Endothelial cell of umbilical vein (primary cell): ENCODE results near the gene CADPS. TPM values are rescaled to one million over a fixed set of nuclear protein-coding genes. Genes with fewer than 3 reads are reported as not detected.

Experiments used
- BruUV-seq: library from RNA; stranded (reverse); fragments of 400-500 nt; replicated peaks from 2 replicates; lab custom pipeline; 2021; lab: Mats Ljungman, UMichigan
- CTCF ChIA-PET: fragments of 300-600, 350-600 bp; sonication (Branson Sonifier 250); formaldehyde crosslinking; loops from one replicate; lab custom pipeline; 2021; ENCODE audit warnings: antibody characterized with exemption, inconsistent platforms; lab: Charles Lee
- POLR2A ChIA-PET: fragments of 300-600, 350-600 bp; sonication (Branson Sonifier 250); formaldehyde crosslinking; loops from one replicate; lab custom pipeline; 2021; ENCODE audit warnings: antibody characterized with exemption, inconsistent platforms; lab: Charles Lee
- DNase-seq: peaks from one replicate; pipeline ENCODE4 v3.0.0-alpha.2; 2011; ENCODE audit warnings: low read depth, low spot score
- FAIRE-seq: peaks from 2 replicates; lab custom pipeline; 2011; peaks lifted over from hg19 to GRCh38; lab: Jason Lieb, UNC
- H2AFZ ChIP-seq: 2 replicates; pipeline ENCODE4 v1.6.0; 2012; ENCODE audit warnings: low read depth, low read length, control low read depth, inconsistent platforms
- H3K27ac ChIP-seq: 2 replicates; pipeline ENCODE4 v1.5.1; 2011; ENCODE audit warnings: low read depth, mild to moderate bottlenecking, control low read depth, low read length, moderate library complexity; ENCODE audit not compliant: insufficient read depth
- H3K27me3 ChIP-seq, 2 experiments: 2 replicates each; pipeline versions ENCODE4 v1.6.0 to v1.6.1; 2011; ENCODE audit warnings: low read length in 2 of 2, mixed read lengths in 1 of 2; ENCODE audit not compliant: control insufficient read depth in 2 of 2, insufficient read depth in 2 of 2
- H3K36me3 ChIP-seq, 2 experiments: 2 replicates in 1 of 2; 3 replicates in 1 of 2; pipeline ENCODE4 v1.5.1; 2011; ENCODE audit warnings: low read length in 2 of 2, mild to moderate bottlenecking in 1 of 2, moderate library complexity in 1 of 2; ENCODE audit not compliant: control insufficient read depth in 2 of 2, insufficient read depth in 2 of 2; ENCODE audit errors: extremely low read depth in 1 of 2
- H3K4me1 ChIP-seq: 3 replicates; pipeline ENCODE4 v1.5.1; 2011; ENCODE audit warnings: mild to moderate bottlenecking, low read length; ENCODE audit not compliant: control insufficient read depth, insufficient read depth; ENCODE audit errors: extremely low read depth
- H3K4me2 ChIP-seq: 2 replicates; pipeline ENCODE4 v1.6.1; 2011; ENCODE audit warnings: low read length, control low read depth, mixed read lengths; ENCODE audit not compliant: insufficient read depth
- H3K4me3 ChIP-seq, 3 experiments: fragments of 200-600 bp in 1 of 3; sonication (generic), shearing (Covaris generic) in 1 of 3; replicated peaks in 1 of 3; 2 replicates each; pipeline ENCODE4 v1.5.1; 2011 to 2016; ENCODE audit warnings: control low read depth in 3 of 3, low read length in 3 of 3, mild to moderate bottlenecking in 2 of 3, inconsistent platforms in 1 of 3, low read depth in 1 of 3, moderate library complexity in 1 of 3; ENCODE audit not compliant: insufficient read depth in 1 of 3
- H3K79me2 ChIP-seq: 2 replicates; pipeline ENCODE4 v1.6.0; 2012; ENCODE audit warnings: low read length, inconsistent platforms; ENCODE audit not compliant: control insufficient read depth, insufficient read depth
- H3K9ac ChIP-seq: replicated peaks from 2 replicates; pipeline ENCODE3; 2011; ENCODE audit warnings: low read length, control low read depth; ENCODE audit not compliant: insufficient read depth; ENCODE audit errors: extremely low read depth
- H3K9me1 ChIP-seq: replicated peaks from 3 replicates; pipeline ENCODE4 v1.6.0; 2011; ENCODE audit warnings: mild to moderate bottlenecking, low read length; ENCODE audit not compliant: control insufficient read depth, insufficient read depth; ENCODE audit errors: extremely low read depth
- H3K9me3 ChIP-seq: replicated peaks from 2 replicates; pipeline ENCODE4 v1.5.1; 2012; ENCODE audit warnings: low read length, inconsistent platforms; ENCODE audit not compliant: control insufficient read depth, insufficient read depth
- H4K20me1 ChIP-seq: replicated peaks from 2 replicates; pipeline ENCODE3; 2011; ENCODE audit warnings: mild to moderate bottlenecking, low read length; ENCODE audit not compliant: control insufficient read depth, insufficient read depth; ENCODE audit errors: extremely low read depth
- EZH2 ChIP-seq: IDR thresholded peaks from 2 replicates; pipeline ENCODE4 v1.6.1; 2012; ENCODE audit warnings: borderline replicate concordance, low read depth, mild to moderate bottlenecking, moderate library complexity, low read length, inconsistent platforms; ENCODE audit not compliant: severe bottlenecking
- FOS ChIP-seq: IDR thresholded peaks from 2 replicates; pipeline ENCODE4 v1.6.1; 2011; ENCODE audit warnings: mild to moderate bottlenecking, low read length, moderate library complexity, borderline replicate concordance; ENCODE audit not compliant: insufficient read depth
- GATA2 ChIP-seq: IDR thresholded peaks from 2 replicates; pipeline ENCODE4 v1.7.0; 2011; ENCODE audit warnings: low read depth, mild to moderate bottlenecking, moderate library complexity, mixed read lengths, low read length; ENCODE audit not compliant: insufficient read length, insufficient read depth
- JUN ChIP-seq: IDR thresholded peaks from 2 replicates; pipeline ENCODE4 v1.6.1; 2011; ENCODE audit warnings: borderline replicate concordance, low read depth; ENCODE audit not compliant: insufficient read length, insufficient read depth
- MYC ChIP-seq: IDR thresholded peaks from one replicate; pipeline ENCODE4 v1.6.1; 2011; ENCODE audit warnings: mild to moderate bottlenecking, low read depth, low read length
- POLR2A ChIP-seq: IDR thresholded peaks from 2 replicates; pipeline ENCODE4 v1.6.1; 2012; ENCODE audit warnings: low read depth, mild to moderate bottlenecking, control low read depth, low read length
- POLR2AphosphoS5 ChIP-seq: IDR thresholded peaks from 2 replicates; pipeline ENCODE4 v1.6.1; 2012; ENCODE audit warnings: low read depth, mild to moderate bottlenecking, control low read depth, low read length, moderate library complexity; ENCODE audit not compliant: insufficient read depth
- dilution Hi-C: fragments of 300-500 bp; cut with MboI; formaldehyde crosslinking; loops from one replicate; pipeline ENCODE4 v1.15.0; 2019; ENCODE audit warnings: low sequenced_read_pairs; ENCODE audit not compliant: extremely low pct_ligation_motif_present
- intact Hi-C: fragments of 100-400 bp; cut with micrococcal nuclease; formaldehyde crosslinking; loops from one replicate; pipeline ENCODE4 v1.10.0; 2022
- polyA plus RNA-seq, 4 experiments: library from polyadenylated mRNA; depleted of rRNA in 3 of 4; stranded (reverse) in 3 of 4; unstranded in 1 of 4; fragments of >200 nt; gene quantifications; 2 replicates each; pipeline versions ENCODE4 v1.2.1 to v1.2.3, GENCODE V29; 2011 to 2012; ENCODE audit warnings: missing spikeins in 1 of 4
- total RNA-seq: library from RNA; stranded (reverse); gene quantifications from 2 replicates; pipeline ENCODE4 v1.2.3, GENCODE V29; 2021
- TF ChIP-seq, protein P1 (sequence below): IDR thresholded peaks from 2 replicates; pipeline ENCODE4 v1.6.1; 2011; ENCODE audit not compliant: insufficient read depth, insufficient read length
- TF ChIP-seq, protein P2 (sequence below), 2 donors: IDR thresholded peaks; 1 replicate in 1 of 2; 2 replicates in 1 of 2; pipeline ENCODE4 v1.5.1; 2011; ENCODE audit warnings: low read length in 2 of 2, mild to moderate bottlenecking in 2 of 2, moderate library complexity in 2 of 2, control low read depth in 1 of 2, inconsistent platforms in 1 of 2, low read depth in 1 of 2; ENCODE audit not compliant: insufficient read depth in 1 of 2; ENCODE audit errors: extremely low read depth in 1 of 2

CADPS gene
- total and polyA plus RNA-seq, 2 donors (not counting 3 experiments of a cell fraction or from before 2014, with no cell fraction given): not detected

DNA sequence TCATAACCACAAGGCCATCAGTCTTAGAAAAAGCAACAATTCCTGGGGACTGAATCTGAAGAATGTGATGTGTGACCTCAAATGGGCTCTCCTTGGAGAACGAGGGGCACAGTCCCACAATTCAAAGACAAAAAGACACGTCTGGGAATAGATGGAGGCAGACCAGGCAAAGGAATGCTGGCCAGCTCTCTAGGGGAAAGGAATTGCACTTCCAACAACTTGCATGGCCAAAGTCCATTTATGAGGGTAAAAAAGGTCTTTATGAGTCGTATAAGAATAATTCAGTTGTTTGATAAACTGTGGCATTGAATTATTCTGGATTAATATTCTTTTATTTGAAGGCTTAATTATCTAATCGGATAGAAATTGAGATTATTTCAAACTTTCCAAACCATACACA lies 321.4 kb downstream of the CADPS start:
- no peak overlapping the region for H3K4me2 ChIP-seq
- dilution Hi-C loops: no loop called here
- H2AFZ ChIP-seq: no peak overlapping the region
- ChIA-PET CTCF (interaction anchor here (0.7 to 2.1 kb wide), 6 partner anchors 8 to 352 kb away, joined by 3 to 8 read pairs (median 3); no protein-coding TSS in a partner anchor), POLR2A (no interaction called here)
- TF ChIP-seq, protein P1, sequence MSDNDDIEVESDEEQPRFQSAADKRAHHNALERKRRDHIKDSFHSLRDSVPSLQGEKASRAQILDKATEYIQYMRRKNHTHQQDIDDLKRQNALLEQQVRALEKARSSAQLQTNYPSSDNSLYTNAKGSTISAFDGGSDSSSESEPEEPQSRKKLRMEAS: no peak
- TF ChIP-seq, protein P2, sequence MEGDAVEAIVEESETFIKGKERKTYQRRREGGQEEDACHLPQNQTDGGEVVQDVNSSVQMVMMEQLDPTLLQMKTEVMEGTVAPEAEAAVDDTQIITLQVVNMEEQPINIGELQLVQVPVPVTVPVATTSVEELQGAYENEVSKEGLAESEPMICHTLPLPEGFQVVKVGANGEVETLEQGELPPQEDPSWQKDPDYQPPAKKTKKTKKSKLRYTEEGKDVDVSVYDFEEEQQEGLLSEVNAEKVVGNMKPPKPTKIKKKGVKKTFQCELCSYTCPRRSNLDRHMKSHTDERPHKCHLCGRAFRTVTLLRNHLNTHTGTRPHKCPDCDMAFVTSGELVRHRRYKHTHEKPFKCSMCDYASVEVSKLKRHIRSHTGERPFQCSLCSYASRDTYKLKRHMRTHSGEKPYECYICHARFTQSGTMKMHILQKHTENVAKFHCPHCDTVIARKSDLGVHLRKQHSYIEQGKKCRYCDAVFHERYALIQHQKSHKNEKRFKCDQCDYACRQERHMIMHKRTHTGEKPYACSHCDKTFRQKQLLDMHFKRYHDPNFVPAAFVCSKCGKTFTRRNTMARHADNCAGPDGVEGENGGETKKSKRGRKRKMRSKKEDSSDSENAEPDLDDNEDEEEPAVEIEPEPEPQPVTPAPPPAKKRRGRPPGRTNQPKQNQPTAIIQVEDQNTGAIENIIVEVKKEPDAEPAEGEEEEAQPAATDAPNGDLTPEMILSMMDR (IDR thresholded peaks at IDR 0.05; ENCODE audit: extremely low read depth in 1 of 2, insufficient read depth in 1 of 2, low read depth in 1 of 2, low read length in 2 of 2): no peak
- TF ChIP-seq GATA2 (no peak), JUN (no peak), MYC (no peak), EZH2 (no peak), POLR2A (no peak), POLR2AphosphoS5 (no peak), FOS (no peak)
- H3K36me3 ChIP-seq: no peaks in the 10 kb centered on the region
- intact Hi-C loops: no loop called here
- H3K79me2 ChIP-seq: no peaks in the 10 kb centered on the region
- no TSS peak for BruUV-seq
- H3K27me3 ChIP-seq: peaks cover 4 to 5% of the 10 kb centered on the region in 2 experiments
- H3K4me1 ChIP-seq: no peaks in the 10 kb centered on the region
- H3K9ac ChIP-seq: no peak overlapping the region
- H3K9me3 ChIP-seq: no peaks in the 10 kb centered on the region
- DNase-seq (no peak), FAIRE-seq (no peak)
- H3K9me1 ChIP-seq: no peaks in the 10 kb centered on the region
- H4K20me1 ChIP-seq: no peaks in the 10 kb centered on the region
- H3K27ac ChIP-seq: no peak overlapping the region
- H3K4me3 ChIP-seq: no peak overlapping the region
